ENCODE data around the gene STX8.

- TF ChIP-seq, protein P1, sequence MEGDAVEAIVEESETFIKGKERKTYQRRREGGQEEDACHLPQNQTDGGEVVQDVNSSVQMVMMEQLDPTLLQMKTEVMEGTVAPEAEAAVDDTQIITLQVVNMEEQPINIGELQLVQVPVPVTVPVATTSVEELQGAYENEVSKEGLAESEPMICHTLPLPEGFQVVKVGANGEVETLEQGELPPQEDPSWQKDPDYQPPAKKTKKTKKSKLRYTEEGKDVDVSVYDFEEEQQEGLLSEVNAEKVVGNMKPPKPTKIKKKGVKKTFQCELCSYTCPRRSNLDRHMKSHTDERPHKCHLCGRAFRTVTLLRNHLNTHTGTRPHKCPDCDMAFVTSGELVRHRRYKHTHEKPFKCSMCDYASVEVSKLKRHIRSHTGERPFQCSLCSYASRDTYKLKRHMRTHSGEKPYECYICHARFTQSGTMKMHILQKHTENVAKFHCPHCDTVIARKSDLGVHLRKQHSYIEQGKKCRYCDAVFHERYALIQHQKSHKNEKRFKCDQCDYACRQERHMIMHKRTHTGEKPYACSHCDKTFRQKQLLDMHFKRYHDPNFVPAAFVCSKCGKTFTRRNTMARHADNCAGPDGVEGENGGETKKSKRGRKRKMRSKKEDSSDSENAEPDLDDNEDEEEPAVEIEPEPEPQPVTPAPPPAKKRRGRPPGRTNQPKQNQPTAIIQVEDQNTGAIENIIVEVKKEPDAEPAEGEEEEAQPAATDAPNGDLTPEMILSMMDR (IDR thresholded peaks at IDR 0.05), result no peak
- TF ChIP-seq POLR2A (IDR thresholded peaks at IDR 0.05), result no peak
Observed at GRCh38 chr17:9499041-9499440, 76.6 kb downstream of the STX8 start.
